ENCODE measurements around the gene CTPS1. TPM values are rescaled to one million over a fixed set of nuclear protein-coding genes. Genes with fewer than 3 reads are reported as not detected.

The CTPS1 gene
- total RNA-seq, 1 experiment from 2014 or later, result 66.4 TPM

GRCh38 chr1:41025979-41026819 is 46.7 kb downstream of the CTPS1 start:
- CTCF ChIA-PET, result no interaction called here
- no peak for DNase-seq (ENCODE audit: low read depth, low spot score)
- RAD21 ChIA-PET (ENCODE audit: low non-redundant PET in 1 of 2, low total read pairs in 2 of 2, uncharacterized antibody in 2 of 2, unreplicated experiment in 2 of 2), result no interaction called here

More at GRCh38 chr1:41025979-41026819, 46.7 kb downstream of the CTPS1 start:
- Histone ChIP-seq H3K27ac (ENCODE audit: low read depth, low read length) (no peak overlapping the region), H4K20me1 (ENCODE audit: insufficient read depth) (no peaks in the 10 kb centered on the region), H3K9me3 (ENCODE audit: control insufficient read depth in 1 of 2, insufficient read depth in 1 of 2, low read depth in 1 of 2, low read length in 2 of 2) (no peaks in the 10 kb centered on the region), H2AFZ (ENCODE audit: low read depth, low read length, poor library complexity, severe bottlenecking) (no peak overlapping the region), H3K27me3 (ENCODE audit: insufficient read depth, low read length) (no peaks in the 10 kb centered on the region), H3K4me3 (replicated peaks in 1 of 2; ENCODE audit: low read depth in 1 of 2, low read length in 2 of 2) (no peak overlapping the region), H3K9ac (ENCODE audit: low read length) (no peak overlapping the region), H3K36me3 (ENCODE audit: control insufficient read depth in 1 of 2, insufficient read depth in 2 of 2, low read length in 2 of 2) (peaks cover 5% of the 10 kb centered on the region in 2 experiments; a peak in 3 of 4 replicates), H3K4me2 (ENCODE audit: low read length) (no peak overlapping the region), H3K4me1 (ENCODE audit: control insufficient read depth in 1 of 2, insufficient read depth in 2 of 2, low read length in 2 of 2) (no peaks in the 10 kb centered on the region), H3K79me2 (ENCODE audit: insufficient read depth, low read length) (no peaks in the 10 kb centered on the region), H3K9me2 (ENCODE audit: insufficient read depth) (no peaks in the 10 kb centered on the region)
- no peak for ATAC-seq
- TF ChIP-seq CEBPB (IDR thresholded peaks at IDR 0.05; ENCODE audit: low read depth) (no peak), ZNF274 (IDR thresholded peaks at IDR 0.05; ENCODE audit: low read depth, low read length) (no peak), EGR1 (IDR thresholded peaks at IDR 0.05; ENCODE audit: low read depth) (no peak), CBX3 (IDR thresholded peaks at IDR 0.05; ENCODE audit: low read depth) (no peak), YY1 (IDR thresholded peaks at IDR 0.05; ENCODE audit: extremely low read depth, insufficient replicate concordance, low read depth, low read length) (no peak), RAD21 (IDR thresholded peaks at IDR 0.05; ENCODE audit: low read depth) (no peak), ZFX (IDR thresholded peaks at IDR 0.05) (no peak), SRF (IDR thresholded peaks at IDR 0.05; ENCODE audit: low read depth) (no peak), CTCF (IDR thresholded peaks at IDR 0.05 in 2 of 3, conservative IDR thresholded peaks at IDR 0.05 in 1 of 3; ENCODE audit: borderline replicate concordance in 1 of 3, insufficient read depth in 1 of 3, low read depth in 2 of 3, low read length in 2 of 3) (no peak), SP1 (IDR thresholded peaks at IDR 0.05; ENCODE audit: low read depth) (no peak), FOSL1 (IDR thresholded peaks at IDR 0.05; ENCODE audit: low read depth) (no peak), POLR2AphosphoS5 (IDR thresholded peaks at IDR 0.05; ENCODE audit: low read depth, low read length) (no peak), TCF7L2 (IDR thresholded peaks at IDR 0.05; ENCODE audit: borderline replicate concordance, extremely low read depth, insufficient read depth, insufficient read length) (no peak), ZBTB33 (IDR thresholded peaks at IDR 0.05; ENCODE audit: extremely low read depth, insufficient replicate concordance, low read length) (no peak), EZH2 (IDR thresholded peaks at IDR 0.05) (no peak), SIN3A (IDR thresholded peaks at IDR 0.05; ENCODE audit: low read depth) (no peak), POLR2A (IDR thresholded peaks at IDR 0.05; ENCODE audit: borderline replicate concordance, extremely low read depth, insufficient read depth, insufficient read length) (no peak)
- TF ChIP-seq, protein P1, sequence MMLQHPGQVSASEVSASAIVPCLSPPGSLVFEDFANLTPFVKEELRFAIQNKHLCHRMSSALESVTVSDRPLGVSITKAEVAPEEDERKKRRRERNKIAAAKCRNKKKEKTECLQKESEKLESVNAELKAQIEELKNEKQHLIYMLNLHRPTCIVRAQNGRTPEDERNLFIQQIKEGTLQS (IDR thresholded peaks at IDR 0.05), result no peak
- TF ChIP-seq, protein P2, sequence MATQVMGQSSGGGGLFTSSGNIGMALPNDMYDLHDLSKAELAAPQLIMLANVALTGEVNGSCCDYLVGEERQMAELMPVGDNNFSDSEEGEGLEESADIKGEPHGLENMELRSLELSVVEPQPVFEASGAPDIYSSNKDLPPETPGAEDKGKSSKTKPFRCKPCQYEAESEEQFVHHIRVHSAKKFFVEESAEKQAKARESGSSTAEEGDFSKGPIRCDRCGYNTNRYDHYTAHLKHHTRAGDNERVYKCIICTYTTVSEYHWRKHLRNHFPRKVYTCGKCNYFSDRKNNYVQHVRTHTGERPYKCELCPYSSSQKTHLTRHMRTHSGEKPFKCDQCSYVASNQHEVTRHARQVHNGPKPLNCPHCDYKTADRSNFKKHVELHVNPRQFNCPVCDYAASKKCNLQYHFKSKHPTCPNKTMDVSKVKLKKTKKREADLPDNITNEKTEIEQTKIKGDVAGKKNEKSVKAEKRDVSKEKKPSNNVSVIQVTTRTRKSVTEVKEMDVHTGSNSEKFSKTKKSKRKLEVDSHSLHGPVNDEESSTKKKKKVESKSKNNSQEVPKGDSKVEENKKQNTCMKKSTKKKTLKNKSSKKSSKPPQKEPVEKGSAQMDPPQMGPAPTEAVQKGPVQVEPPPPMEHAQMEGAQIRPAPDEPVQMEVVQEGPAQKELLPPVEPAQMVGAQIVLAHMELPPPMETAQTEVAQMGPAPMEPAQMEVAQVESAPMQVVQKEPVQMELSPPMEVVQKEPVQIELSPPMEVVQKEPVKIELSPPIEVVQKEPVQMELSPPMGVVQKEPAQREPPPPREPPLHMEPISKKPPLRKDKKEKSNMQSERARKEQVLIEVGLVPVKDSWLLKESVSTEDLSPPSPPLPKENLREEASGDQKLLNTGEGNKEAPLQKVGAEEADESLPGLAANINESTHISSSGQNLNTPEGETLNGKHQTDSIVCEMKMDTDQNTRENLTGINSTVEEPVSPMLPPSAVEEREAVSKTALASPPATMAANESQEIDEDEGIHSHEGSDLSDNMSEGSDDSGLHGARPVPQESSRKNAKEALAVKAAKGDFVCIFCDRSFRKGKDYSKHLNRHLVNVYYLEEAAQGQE (IDR thresholded peaks at IDR 0.05; ENCODE audit: low read depth), result no peak
- TF ChIP-seq, protein P3, sequence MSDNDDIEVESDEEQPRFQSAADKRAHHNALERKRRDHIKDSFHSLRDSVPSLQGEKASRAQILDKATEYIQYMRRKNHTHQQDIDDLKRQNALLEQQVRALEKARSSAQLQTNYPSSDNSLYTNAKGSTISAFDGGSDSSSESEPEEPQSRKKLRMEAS (IDR thresholded peaks at IDR 0.05), result no peak
- no TSS peak for BruUV-seq (replicated peaks)
- POLR2A ChIA-PET, result no interaction called here
- intact Hi-C loops (cut with micrococcal nuclease), result no loop called here
